Medulla oblongata (tissue), 1 donor: ENCODE measurements around the gene HMCN2.

Source experiments
- DNase-seq: peaks from one replicate; pipeline ENCODE4 v3.0.0-alpha.2; 2015; ENCODE audit errors: extremely low spot score

The HMCN2 gene

DNA sequence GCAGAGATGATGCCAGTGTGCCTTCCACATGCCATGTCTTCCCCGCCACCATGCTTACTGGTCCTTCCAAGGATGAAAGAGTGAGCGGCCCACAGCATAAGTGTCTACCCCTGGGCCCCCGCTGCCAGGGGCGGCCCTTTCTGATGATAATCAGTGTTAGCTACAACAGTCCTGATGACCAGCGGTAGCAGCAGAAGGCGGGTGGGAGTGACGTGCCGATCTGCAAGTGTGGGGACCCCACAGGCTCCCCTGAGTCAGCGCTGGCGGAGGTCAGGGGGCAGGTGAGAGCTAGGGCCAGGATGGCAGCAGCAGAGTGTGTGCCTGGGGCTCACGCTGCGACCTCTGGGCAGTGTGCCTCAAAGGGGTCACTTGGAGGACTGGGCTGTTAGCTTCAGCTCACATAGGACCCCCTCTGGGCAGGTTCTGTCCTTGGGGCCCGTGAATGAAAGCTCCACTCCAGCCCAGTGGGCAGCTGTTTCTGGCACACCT, 80.4 kb downstream of the HMCN2 start:
- no peak for DNase-seq

DNA sequence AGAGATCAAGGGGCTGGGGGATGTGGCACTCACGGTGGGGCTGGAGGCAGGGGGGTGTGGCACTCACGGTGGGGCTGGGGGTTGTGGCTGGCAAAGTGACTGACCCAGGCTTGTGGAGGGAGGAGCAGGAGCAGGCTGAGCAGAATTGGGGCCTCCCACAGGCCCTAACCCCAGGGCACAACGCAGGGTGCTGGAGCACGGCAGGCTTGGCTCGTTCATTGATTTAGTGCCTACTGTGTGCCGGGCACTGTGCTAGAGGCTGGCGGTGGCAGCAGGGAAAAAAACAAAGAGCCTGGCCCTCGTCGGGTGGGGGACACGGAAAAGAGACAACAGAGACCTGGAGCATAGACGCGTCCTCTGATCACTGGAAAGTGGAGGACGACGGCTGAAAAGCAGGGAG, 80.9 kb downstream of the HMCN2 start:
- no peak for DNase-seq

DNA sequence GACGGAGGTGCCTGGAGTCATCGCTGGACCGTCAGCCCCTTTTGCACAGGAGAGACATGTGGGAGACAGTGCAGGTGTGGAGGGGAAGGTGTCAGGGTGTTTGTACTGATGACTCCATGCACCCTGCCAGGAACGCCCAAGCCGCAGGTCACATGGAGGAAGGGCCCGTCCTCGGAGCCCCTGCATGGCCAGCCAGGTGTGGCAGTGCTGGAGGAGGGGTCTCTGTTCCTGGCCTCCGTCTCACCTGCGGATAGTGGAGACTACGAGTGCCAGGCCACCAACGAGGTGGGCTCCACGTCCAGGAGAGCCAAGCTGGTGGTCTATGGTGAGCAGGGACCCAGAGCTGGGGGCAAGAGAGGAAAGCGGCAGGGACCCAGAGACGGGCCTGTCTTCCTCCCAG, 81.5 kb downstream of the HMCN2 start:
- DNase-seq, result no peak

DNA sequence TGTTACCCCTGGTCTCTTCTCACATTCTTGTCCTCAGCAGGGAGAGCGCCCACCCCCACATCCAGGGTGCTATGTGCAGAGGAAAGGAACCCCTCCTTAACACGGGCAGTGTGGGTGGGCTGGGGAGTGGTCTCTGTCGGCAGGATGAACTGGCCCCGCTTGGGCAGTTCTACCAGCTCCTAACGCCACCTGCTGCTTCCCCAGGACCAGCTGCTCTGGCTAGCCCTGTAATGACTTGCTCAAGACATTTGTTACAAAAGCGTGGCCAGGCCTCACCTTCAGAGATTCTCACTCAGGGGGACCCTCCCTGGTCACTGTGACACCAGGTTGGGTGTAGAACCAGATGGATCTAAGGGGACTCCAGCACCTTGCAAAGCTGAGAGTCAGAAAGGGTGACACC, 82.4 kb downstream of the HMCN2 start:
- DNase-seq, result no peak

DNA sequence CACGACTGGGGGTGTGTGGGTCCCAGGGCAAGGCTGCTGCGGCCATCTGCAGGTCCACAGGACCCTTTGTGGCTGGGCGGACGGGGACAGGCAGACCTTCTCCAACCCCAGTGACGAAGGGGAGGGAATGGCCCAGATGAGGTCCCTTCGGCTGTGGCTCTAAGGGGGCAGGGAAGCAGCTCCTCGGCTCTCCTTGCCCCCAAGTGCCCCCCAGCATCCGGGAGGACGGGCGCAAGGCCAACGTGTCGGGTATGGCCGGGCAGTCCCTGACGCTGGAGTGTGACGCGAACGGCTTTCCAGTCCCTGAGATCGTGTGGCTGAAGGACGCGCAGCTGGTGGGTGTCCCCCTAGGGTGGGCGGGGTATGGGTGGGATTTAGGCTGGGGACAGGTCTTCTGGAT, 82.8 kb downstream of the HMCN2 start:
- DNase-seq, result no peak

DNA sequence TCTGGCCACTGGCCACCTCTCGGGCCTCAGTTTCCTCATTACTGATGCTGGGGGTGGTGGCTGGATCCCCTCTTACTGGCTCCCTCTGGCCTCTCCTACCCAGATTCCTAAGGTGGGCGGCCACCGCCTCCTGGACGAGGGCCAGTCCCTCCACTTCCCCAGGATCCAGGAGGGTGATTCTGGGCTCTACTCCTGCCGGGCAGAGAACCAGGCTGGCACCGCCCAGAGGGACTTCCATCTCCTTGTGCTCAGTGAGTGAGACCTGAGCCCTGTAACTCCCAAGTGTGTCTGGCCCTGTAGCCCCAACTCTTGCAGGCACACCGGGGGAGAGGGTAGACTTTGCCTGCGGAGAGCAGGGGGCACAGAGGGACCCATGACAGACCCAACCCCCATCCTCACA, 83.3 kb downstream of the HMCN2 start:
- DNase-seq, result no peak

DNA sequence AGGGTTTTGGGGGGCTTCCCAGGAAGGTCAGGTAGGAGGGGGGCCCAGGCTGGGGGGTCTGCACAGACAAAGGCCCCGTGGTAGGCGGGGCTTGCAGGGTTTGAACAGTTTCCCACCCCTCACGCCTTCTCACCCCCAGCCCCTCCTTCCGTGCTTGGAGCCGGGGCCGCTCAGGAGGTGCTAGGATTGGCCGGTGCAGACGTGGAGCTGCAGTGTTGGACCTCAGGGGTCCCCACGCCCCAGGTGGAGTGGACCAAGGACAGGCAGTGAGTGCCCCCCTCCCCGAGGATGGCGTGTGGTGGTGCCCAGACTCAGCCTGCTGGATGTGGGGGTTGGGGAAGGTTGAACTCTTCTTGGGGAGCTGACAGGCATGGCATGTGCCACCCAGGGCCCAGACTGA, 83.8 kb downstream of the HMCN2 start:
- no peak for DNase-seq

DNA sequence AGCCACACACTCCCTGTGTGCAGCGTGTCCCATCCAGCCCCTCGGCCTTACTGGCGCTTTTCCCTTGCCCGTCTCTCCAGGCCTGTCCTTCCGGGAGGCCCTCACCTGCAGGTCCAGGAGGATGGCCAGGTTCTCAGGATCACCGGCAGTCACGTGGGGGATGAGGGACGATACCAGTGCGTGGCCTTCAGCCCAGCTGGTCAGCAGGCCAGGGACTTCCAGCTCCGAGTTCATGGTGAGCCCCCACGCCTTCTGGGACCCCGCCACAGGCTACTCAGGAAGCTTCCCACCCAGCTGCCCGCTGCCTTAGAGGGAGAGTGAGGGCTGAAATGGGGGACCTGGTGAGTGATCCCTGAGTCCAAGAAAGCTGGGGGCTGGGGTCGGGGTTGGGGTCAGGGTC, 85.8 kb downstream of the HMCN2 start:
- DNase-seq, result no peak

DNA sequence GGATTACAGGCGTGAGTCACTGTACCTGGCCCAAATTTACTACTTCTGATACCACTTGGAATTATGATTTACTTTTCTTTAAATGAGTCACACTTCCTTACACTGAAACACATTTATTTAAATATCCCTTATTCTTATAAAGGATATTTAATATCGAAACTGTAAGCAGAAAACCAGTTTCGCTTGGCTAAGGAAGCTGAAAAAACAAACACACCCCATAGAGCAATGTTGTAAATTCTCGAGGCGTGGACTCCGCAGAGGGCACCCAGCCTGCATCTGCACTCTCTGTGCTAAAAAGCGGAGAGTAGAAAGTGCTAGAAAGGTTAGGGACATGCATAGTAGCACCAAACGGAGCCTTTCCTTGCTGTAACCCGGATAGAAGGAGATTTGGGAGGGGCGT, 86.5 kb downstream of the HMCN2 start:
- DNase-seq, result no peak

DNA sequence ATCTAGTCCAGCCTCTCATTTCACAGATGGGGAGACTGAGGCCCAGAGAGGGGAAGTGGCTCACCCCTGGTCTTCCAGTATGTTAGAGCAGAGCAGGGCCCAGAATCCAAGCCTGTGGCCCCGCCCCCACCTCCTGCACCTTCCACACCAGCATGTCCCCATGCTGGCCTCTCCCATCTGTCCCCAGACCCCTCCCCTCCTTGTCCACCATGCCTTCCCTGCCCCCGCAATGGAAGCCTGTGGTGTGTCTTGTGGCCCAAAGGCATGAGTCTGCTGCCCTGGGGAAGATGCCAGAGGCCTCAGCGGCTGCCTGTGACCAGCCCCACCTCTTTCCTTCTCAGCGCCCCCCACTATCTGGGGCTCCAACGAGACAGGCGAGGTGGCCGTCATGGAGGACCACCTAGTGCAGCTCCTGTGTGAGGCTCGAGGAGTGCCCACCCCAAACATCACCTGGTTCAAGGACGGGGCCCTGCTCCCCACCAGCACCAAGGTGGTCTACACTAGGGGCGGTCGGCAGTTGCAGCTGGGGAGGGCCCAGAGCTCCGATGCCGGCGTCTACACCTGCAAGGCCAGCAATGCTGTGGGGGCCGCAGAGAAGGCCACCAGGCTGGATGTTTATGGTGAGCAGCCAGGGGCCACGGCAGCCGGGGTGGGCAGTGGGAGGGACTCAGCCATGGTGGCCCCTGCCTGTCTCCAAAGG, 87.2 kb downstream of the HMCN2 start:
- no peak for DNase-seq

DNA sequence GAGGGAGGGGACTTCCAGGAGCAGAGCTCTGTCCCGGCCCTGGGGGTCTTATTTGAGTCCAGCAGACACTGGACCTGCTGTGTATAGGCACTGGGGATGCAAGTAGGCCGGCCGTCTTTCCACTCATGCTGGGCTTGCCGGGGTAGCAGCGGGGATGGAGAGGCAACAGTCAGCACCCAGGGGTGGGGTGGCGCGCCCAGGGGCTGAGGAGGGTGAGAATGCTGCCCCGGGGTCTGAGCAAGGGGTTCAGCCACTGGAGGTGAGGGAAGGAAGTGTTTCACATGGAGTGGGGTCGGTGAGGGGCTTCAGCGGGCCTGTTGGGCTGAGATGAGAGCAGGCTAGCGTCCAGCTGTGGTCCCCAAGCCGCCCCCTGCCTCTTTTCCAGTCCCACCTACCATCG, 88.8 kb downstream of the HMCN2 start:
- DNase-seq, result no peak

DNA sequence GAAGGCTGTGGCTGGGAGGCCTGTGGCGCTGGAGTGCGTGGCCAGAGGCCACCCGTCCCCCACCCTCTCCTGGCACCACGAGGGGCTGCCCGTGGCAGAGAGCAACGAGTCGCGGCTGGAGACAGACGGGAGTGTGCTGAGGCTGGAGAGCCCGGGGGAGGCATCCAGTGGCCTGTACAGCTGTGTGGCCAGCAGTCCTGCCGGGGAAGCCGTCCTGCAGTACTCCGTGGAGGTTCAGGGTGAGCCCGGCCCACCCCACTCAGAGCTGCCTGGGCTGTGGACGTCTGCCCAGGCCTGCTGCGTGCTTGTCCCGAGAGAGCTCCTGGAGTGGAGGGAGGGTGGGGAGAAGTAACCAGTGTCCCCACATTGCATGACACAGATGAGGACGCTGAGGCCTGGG, 89.2 kb downstream of the HMCN2 start:
- DNase-seq, result no peak

DNA sequence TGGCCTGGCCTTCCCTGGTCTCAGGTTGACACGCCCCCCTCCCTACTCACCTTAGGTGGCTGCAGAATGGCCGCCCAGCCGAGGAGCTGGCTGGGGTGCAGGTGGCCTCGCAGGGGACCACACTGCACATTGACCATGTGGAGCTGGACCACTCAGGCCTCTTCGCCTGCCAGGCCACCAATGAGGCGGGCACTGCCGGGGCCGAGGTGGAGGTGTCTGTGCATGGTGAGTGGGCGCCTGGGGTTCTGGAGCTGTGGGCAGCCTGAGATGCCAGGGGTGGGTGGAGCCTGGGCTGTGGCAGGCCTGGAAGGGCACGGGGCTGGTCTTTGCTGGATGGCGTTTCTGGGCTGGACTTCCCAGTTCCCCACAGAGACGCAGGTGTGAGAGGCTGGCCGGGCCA, 90.5 kb downstream of the HMCN2 start:
- no peak for DNase-seq

DNA sequence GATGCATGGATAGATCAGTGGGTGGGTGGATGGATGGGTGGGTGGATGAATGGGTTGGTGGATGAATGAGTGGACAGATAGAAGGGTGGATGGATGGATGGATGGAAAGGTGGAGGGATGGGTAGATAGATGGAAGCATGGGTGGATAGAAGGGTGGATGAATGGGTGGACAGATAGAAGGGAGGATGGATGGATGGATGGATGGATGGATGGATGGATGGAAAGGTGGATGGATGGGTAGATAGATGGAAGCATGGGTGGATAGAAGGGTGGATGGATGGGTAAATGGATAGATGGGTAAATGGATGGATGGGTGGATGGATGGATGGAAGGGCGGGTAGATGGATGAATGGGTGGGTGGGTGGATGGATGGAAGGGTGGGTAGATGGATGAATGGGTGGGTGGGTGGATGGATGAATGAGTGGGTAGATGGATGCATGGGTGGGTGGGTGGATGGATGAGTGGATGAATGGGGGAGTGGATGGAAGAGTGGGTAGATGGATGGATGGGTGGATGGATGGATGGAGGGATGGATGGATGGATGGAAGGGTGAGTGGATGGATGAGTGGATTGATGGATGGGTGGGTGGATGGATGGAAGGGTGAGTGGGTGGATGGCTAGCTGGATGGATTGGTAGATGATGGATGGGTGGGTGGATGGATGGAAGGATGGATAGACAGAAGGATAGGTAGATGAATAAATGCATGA, 91.5 kb downstream of the HMCN2 start:
- DNase-seq, result no peak

DNA sequence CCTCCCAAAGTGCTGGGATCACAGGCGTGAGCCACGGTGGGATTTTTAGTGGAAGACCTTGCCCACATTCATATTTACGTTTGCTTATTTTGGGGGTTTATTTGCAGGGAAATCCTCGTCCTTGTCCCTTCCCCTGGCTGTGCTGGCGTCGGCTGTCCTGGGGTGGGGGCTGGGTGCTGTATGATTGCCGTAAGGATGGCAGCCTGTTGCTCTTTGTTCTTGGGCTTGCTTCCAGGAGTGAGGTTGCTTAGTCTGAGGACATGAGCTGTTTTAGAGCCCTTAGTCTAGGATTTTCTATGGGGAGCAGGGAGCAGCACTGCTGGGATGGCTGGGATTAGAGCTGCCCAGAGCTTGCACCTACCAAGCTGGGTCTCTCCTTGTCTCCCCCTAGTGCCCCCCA, 93.4 kb downstream of the HMCN2 start:
- DNase-seq, result no peak

DNA sequence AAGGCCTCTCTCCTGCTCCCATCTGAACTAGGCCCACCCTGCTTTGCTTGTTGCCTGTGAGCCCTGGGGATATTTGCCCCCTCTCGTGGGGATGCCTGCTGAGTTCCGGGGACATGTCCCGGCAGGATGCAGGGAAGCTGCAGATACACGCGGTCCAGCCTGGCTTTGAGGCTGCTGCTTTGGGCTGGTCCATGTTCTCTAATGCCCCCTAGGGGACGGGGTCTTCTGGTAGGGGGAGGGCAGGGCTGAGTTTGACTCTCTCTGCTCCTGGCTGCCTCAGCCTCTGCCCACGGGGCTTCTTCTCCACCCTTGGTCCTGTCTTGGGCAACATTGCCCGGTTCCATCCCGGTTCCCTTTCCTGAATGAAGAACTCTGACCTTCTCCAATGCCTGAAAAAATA, 94.3 kb downstream of the HMCN2 start:
- no peak for DNase-seq

DNA sequence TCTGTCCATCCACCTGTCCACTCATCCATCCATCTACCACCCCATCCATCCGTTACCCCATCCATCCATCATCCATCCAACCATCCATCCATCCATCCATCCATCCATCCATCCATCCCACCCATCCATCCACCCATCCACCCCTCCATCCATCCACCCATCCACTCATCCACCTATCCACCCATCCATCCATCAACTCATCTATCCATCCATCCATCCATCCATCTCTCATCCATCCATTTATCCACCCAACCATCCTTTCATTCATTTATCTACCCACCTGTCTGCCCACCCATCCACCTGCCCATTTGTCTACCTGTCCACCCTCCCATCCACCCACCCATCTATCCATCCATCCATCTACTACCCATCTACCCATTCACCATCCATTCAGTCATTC, 95.1 kb downstream of the HMCN2 start:
- DNase-seq, result no peak

DNA sequence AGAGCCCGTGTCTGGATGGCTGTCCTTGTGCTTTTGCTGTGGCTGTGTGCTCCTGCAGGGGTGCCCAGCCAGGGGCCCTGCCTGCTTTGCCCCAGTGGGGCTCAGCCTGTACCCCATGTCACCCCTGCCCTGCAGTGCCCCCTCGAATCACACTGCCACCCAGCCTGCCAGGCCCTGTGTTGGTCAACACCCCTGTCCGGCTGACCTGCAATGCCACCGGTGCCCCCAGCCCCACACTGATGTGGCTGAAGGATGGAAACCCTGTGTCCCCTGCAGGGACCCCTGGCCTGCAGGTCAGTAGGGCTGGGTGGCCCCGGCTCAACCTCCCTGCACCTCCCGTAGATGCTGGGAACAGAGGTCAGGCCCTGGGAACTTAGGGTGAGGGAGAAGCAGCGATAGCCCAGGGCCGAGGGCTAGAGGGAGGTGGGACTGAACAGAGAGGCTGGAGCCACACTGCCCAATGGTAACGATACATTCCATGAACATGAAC, 96.4 kb downstream of the HMCN2 start:
- no peak for DNase-seq

DNA sequence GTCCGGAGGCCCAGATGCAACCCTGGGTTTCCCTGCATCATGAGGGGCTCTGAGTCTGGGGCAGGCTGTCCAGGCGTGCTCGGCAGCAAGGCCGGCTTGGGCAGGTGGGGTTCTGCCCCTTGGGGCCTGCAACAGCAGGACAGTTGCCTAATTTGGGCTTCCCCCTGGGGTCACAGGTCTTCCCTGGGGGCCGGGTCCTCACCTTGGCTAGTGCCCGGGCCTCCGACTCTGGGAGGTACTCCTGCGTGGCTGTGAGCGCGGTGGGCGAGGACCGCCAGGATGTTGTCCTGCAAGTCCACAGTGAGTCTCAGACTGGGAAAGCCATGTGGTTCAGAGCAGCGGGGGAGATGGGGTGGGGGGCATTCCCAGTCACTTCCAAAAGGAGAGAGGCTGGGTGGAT, 97.1 kb downstream of the HMCN2 start:
- no peak for DNase-seq

DNA sequence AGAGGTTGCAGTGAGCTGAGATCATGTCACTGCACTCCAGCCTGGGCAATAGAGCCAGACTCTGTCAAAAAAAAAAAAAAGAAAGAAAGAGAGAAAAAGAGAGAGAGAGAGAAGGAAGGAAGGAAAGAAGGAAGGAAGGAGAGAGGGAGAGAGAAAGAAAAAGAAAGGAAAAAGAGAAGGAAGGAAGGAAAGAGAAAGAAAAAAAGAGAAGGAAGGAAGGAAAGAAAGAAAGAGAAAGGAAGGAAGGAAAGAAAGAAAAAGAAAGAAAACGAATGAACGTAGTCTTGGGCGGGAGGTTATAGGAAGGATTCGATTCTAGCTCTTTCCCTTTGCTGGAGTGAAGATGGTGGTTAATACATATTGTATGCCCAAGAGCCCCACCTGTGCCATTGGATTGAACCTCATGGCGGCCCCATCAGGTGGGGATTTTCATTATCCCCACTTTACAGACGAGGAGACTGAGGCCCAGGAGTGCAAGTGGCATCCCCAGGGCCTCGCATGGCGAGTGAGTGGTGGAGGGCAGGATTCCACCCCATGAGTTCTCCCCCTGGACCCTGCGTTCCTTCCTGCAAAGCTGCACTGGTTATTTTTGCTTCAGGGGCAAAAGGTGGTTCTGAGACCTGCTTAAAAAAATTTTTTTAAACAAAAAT, 98.3 kb downstream of the HMCN2 start:
- DNase-seq, result no peak

DNA sequence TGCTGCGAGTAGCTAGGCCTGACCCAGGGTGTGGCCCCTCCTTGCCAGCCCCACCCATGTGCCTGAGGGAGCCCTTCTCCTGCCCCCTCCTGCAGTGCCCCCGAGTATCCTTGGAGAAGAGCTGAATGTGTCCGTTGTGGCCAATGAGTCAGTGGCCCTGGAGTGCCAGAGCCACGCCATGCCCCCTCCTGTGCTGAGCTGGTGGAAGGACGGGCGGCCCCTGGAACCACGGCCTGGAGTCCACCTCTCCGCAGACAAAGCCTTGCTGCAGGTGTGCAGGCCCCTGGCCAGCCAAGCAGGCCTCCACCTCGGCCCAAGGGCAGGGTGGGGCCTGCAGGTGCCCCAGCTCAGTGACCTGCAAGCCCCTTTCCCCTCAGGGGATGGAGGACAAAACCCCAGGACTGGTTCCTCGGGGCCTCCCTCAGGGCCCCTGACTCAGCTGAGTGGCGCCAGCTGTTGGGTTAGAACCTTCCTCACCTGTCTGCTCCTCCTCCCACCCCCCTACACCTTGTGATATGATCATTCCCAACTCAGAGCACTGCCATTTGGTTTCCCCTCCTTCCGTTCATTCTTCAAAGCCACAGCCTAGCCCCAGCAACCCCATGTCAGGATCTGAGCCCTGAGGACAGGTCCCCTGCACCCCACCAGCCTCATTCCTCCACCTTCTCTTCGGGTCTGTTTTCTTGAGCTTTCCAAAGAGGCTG, 99.2 kb downstream of the HMCN2 start:
- no peak for DNase-seq

DNA sequence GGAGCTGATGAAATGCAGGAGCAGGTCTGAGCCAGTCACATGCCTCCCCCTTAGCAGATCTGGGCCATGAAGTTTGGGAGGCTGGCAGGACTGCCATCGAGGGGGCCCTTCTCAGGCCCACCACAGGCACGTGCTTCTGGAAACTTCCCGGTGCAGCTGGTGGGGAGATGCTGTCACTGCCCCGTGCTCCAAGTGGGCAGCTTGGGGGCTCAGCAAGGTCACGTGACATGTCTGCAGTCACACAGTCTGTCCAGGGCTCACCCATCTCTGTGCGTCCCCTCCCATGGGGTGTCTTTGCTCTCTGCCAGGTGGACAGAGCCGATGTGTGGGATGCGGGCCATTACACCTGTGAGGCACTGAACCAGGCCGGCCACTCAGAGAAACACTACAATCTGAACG, 99.8 kb downstream of the HMCN2 start:
- DNase-seq, result no peak
